Breast epithelium (tissue), 3 donors: ENCODE data around the gene SH3D19.

Experiments
- CTCF ChIP-seq, 3 donors: fragments of 450-650 bp; IDR thresholded peaks; one replicate each; pipeline ENCODE4 v1.5.1; 2016 to 2017; ENCODE audit warnings: antibody characterized with exemption in 3 of 3, mild to moderate bottlenecking in 3 of 3, moderate library complexity in 3 of 3
- POLR2A ChIP-seq: fragments of 450-650 bp; IDR thresholded peaks from one replicate; pipeline ENCODE4 v1.6.1; 2016; ENCODE audit warnings: antibody characterized with exemption, mild to moderate bottlenecking, moderate library complexity
- POLR2AphosphoS5 ChIP-seq, 3 donors: sonication (generic); formaldehyde crosslinking; IDR thresholded peaks; one replicate each; pipeline ENCODE4 v1.6.1; 2017; ENCODE audit warnings: antibody characterized with exemption in 3 of 3

GRCh38 chr4:151223465-151223864 lies 101.9 kb downstream of the SH3D19 start:
- TF ChIP-seq CTCF (IDR thresholded peaks at IDR 0.05) (no peak), POLR2AphosphoS5 (IDR thresholded peaks at IDR 0.05) (no peak), POLR2A (no peak)
